Activated CD4-positive, alpha-beta T cell treated with anti-CD3 and anti-CD28 coated beads for 4 hours (primary cell): ENCODE results near the gene MIF4GD.
"Not testable (repeated sequence)": the region's sequence is repeated elsewhere in the genome, so short reads cannot be mapped to it uniquely, and the experiment has no call there.

Experiments used
- DNase-seq, 2 donors: peaks; one replicate each; pipeline ENCODE4 v3.0.0-alpha.2; 2020

Gene MIF4GD

GRCh38 chr17:75270966-75271232, at the start of gene MIF4GD:
Gene MIF4GD, minus strand, starts transcription at chr17:75271231. Its CDS starts 1,036 bp downstream, at chr17:75270195.
- no peak for DNase-seq

GRCh38 chr17:75319904-75320691, 49.1 kb upstream of the MIF4GD start:
- DNase-seq, result no peak

- DNase-seq, result no peak
These were observed 47.7 kb upstream of the MIF4GD start for GRCh38 chr17:75318615-75319222.

GRCh38 chr17:75318211-75318610, 47.2 kb upstream of the MIF4GD start:
- DNase-seq, result no peak

GRCh38 chr17:75317671-75318070, 46.6 kb upstream of the MIF4GD start:
- DNase-seq, result no peak

- DNase-seq, result no peak
These were observed 45.2 kb upstream of the MIF4GD start for GRCh38 chr17:75316253-75316652.

- no peak for DNase-seq
These were observed 44.7 kb upstream of the MIF4GD start for GRCh38 chr17:75315541-75316243.

GRCh38 chr17:75313941-75314551, 43.0 kb upstream of the MIF4GD start:
- no peak for DNase-seq

GRCh38 chr17:75308732-75309629, 38.0 kb upstream of the MIF4GD start:
- DNase-seq, result no peak

- no peak for DNase-seq
These were observed 37.1 kb upstream of the MIF4GD start for GRCh38 chr17:75307957-75308731.

GRCh38 chr17:75301502-75302206, 30.6 kb upstream of the MIF4GD start:
- no peak for DNase-seq

- DNase-seq, result no peak
These were observed 30.0 kb upstream of the MIF4GD start for GRCh38 chr17:75301049-75301448.

GRCh38 chr17:75300280-75300679, 29.2 kb upstream of the MIF4GD start:
- DNase-seq, result no peak

GRCh38 chr17:75295201-75296158, 24.4 kb upstream of the MIF4GD start:
- DNase-seq, result no peak

GRCh38 chr17:75292810-75293448, 21.9 kb upstream of the MIF4GD start:
- DNase-seq, result not testable (repeated sequence)

- peak; percentile 71 to 75 for DNase-seq
These were observed 18.9 kb upstream of the MIF4GD start for GRCh38 chr17:75289832-75290337.

GRCh38 chr17:75289115-75289831, 18.2 kb upstream of the MIF4GD start, which contains the start of gene SLC25A19:
Gene SLC25A19, minus strand, starts transcription at chr17:75289433. Its CDS starts 2,669 bp downstream, at chr17:75286764.
- DNase-seq, result peak; percentile 94 to 96

GRCh38 chr17:75288770-75289114, 17.7 kb upstream of the MIF4GD start:
- DNase-seq, result peak in 1 of 2 donors; percentile 46
